Osteoblast (primary cell): ENCODE data around the gene OR8H3. TPM values are rescaled to one million over a fixed set of nuclear protein-coding genes. Genes with fewer than 3 reads are reported as not detected.

Experiments used
- DNase-seq: peaks from one replicate; pipeline ENCODE4 v3.0.0; 2011; ENCODE audit warnings: low spot score, mixed read lengths; ENCODE audit not compliant: insufficient read length; ENCODE audit errors: missing footprints
- H2AFZ ChIP-seq: 2 replicates; pipeline ENCODE4 v1.6.0; 2011; ENCODE audit warnings: mild to moderate bottlenecking, low read length
- H3K27ac ChIP-seq: 2 replicates; pipeline ENCODE4 v1.5.1; 2011; ENCODE audit warnings: mild to moderate bottlenecking, low read depth, low read length, moderate library complexity
- H3K27me3 ChIP-seq: 2 replicates; pipeline ENCODE4 v1.6.0; 2012; ENCODE audit warnings: mild to moderate bottlenecking, control low read depth, inconsistent platforms, low read length, moderate library complexity; ENCODE audit not compliant: insufficient read depth
- H3K36me3 ChIP-seq: 2 replicates; pipeline ENCODE4 v1.5.1; 2011; ENCODE audit warnings: mild to moderate bottlenecking, low read length, control low read depth, moderate library complexity; ENCODE audit not compliant: insufficient read depth
- H3K4me1 ChIP-seq: 2 replicates; pipeline ENCODE4 v1.5.1; 2011; ENCODE audit warnings: mild to moderate bottlenecking, low read length, control low read depth, moderate library complexity; ENCODE audit not compliant: insufficient read depth
- H3K4me2 ChIP-seq: 2 replicates; pipeline ENCODE4 v1.6.0; 2011; ENCODE audit warnings: mild to moderate bottlenecking, low read length; ENCODE audit not compliant: insufficient read depth
- H3K4me3 ChIP-seq: fragments of 200-600 bp; sonication (generic); 3 replicates; pipeline ENCODE4 v1.5.1; 2012; ENCODE audit warnings: mild to moderate bottlenecking, low read length, inconsistent platforms; ENCODE audit not compliant: insufficient read depth
- H3K79me2 ChIP-seq: 2 replicates; pipeline ENCODE4 v1.6.0; 2012; ENCODE audit warnings: mild to moderate bottlenecking, low read length, control low read depth, inconsistent platforms; ENCODE audit not compliant: insufficient read depth
- H3K9me3 ChIP-seq: 2 replicates; pipeline ENCODE4 v1.5.1; 2011; ENCODE audit warnings: low read depth, low read length, control low read depth
- H4K20me1 ChIP-seq: 2 replicates; pipeline ENCODE4 v1.6.0; 2012; ENCODE audit warnings: mild to moderate bottlenecking, low read length, control low read depth; ENCODE audit not compliant: insufficient read depth
- small RNA-seq: library from RNA; depleted of rRNA; stranded (forward); fragments of <200 nt; gene quantifications from one replicate; pipeline ENCODE3, GENCODE V24; 2012
- total RNA-seq: library from RNA; depleted of rRNA; stranded (reverse); fragments of >200 nt; gene quantifications from 2 replicates; pipeline ENCODE4 v1.2.3, GENCODE V29; 2012
- TF ChIP-seq, protein P1 (sequence below): IDR thresholded peaks from 2 replicates; pipeline ENCODE4 v1.5.1; 2011; ENCODE audit warnings: mild to moderate bottlenecking, low read depth, low read length, moderate library complexity; ENCODE audit errors: extremely low read depth

Gene OR8H3
- total RNA-seq, 1 donor: not detected

GRCh38 chr11:56160217-56160616 lies 38.0 kb downstream of the OR8H3 start, which contains the start of gene OR8K5:
OR8K5 (minus strand) TSS chr11:56160317; CDS start chr11:56160317, 0 bp downstream.
- TF ChIP-seq, protein P1, sequence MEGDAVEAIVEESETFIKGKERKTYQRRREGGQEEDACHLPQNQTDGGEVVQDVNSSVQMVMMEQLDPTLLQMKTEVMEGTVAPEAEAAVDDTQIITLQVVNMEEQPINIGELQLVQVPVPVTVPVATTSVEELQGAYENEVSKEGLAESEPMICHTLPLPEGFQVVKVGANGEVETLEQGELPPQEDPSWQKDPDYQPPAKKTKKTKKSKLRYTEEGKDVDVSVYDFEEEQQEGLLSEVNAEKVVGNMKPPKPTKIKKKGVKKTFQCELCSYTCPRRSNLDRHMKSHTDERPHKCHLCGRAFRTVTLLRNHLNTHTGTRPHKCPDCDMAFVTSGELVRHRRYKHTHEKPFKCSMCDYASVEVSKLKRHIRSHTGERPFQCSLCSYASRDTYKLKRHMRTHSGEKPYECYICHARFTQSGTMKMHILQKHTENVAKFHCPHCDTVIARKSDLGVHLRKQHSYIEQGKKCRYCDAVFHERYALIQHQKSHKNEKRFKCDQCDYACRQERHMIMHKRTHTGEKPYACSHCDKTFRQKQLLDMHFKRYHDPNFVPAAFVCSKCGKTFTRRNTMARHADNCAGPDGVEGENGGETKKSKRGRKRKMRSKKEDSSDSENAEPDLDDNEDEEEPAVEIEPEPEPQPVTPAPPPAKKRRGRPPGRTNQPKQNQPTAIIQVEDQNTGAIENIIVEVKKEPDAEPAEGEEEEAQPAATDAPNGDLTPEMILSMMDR: no peak
- DNase-seq: no peak
- no peak within 1 kb of the TSS for H3K4me2 ChIP-seq
- no peak within 1 kb of the TSS for H3K4me3 ChIP-seq
- H3K27me3 ChIP-seq: no peaks in the 10 kb centered on the region
- no peaks in the 10 kb centered on the region for H3K9me3 ChIP-seq
- no peaks in the 10 kb centered on the region for H3K79me2 ChIP-seq
- no peaks in the 10 kb centered on the region for H3K36me3 ChIP-seq
- H4K20me1 ChIP-seq: no peaks in the 10 kb centered on the region
- no peak within 1 kb of the TSS for H2AFZ ChIP-seq
- H3K27ac ChIP-seq: no peak within 1 kb of the TSS
- H3K4me1 ChIP-seq: no peaks in the 10 kb centered on the region

- Histone ChIP-seq H3K36me3 (no peaks in the 10 kb centered on the region), H3K4me1 (no peaks in the 10 kb centered on the region), H3K4me2 (no peak overlapping the region), H3K27me3 (no peaks in the 10 kb centered on the region), H3K4me3 (no peak overlapping the region), H3K9me3 (no peaks in the 10 kb centered on the region), H2AFZ (no peak overlapping the region), H3K79me2 (no peaks in the 10 kb centered on the region), H3K27ac (no peak overlapping the region), H4K20me1 (no peaks in the 10 kb centered on the region)
- TF ChIP-seq, protein P1: no peak
- no peak for DNase-seq
Measured at GRCh38 chr11:56163804-56164203, 41.6 kb downstream of the OR8H3 start.

- Histone ChIP-seq H3K27ac (no peak overlapping the region), H3K4me2 (no peak overlapping the region), H2AFZ (no peak overlapping the region), H4K20me1 (no peaks in the 10 kb centered on the region), H3K27me3 (no peaks in the 10 kb centered on the region), H3K9me3 (peaks cover 1% of the 10 kb centered on the region), H3K36me3 (no peaks in the 10 kb centered on the region), H3K79me2 (no peaks in the 10 kb centered on the region), H3K4me3 (no peak overlapping the region), H3K4me1 (no peaks in the 10 kb centered on the region)
- TF ChIP-seq, protein P1: no peak
- no peak for DNase-seq
Measured at GRCh38 chr11:56172256-56172830, 50.2 kb downstream of the OR8H3 start.

Small RNA genes within 50 kb of the gene (small RNA-seq; reads per million reads assigned to genes)
- not detected for gene OR8I4P

Other genes with a start within 250 kb of the OR8H3 start
- not detected in 2 replicates for gene TRIM51, start 239.1 kb upstream of the OR8H3 start, total RNA-seq
- not detected in 2 replicates for gene OR5W2, start 207.8 kb upstream of the OR8H3 start, total RNA-seq
- not detected in 2 replicates for gene OR5I1, start 186.0 kb upstream of the OR8H3 start, total RNA-seq
- not detected in 2 replicates for gene OR10AG1, start 152.4 kb upstream of the OR8H3 start, total RNA-seq
- gene OR5F1, start 127.7 kb upstream of the OR8H3 start, total RNA-seq: not detected in 2 replicates
- gene OR5AS1, start 94.7 kb upstream of the OR8H3 start, total RNA-seq: not detected in 2 replicates
- not detected in 2 replicates for gene OR8I2, start 29.1 kb upstream of the OR8H3 start, total RNA-seq
- gene OR8H2, start 18.7 kb upstream of the OR8H3 start, total RNA-seq: not detected in 2 replicates
- not detected in 2 replicates for gene OR8J3, start 17.8 kb downstream of the OR8H3 start, total RNA-seq
- not detected in 2 replicates for gene OR8K5, start 37.9 kb downstream of the OR8H3 start, total RNA-seq
- not detected in 2 replicates for gene OR5J2, start 54.2 kb downstream of the OR8H3 start, total RNA-seq
- gene OR5T2, start 111.9 kb downstream of the OR8H3 start, total RNA-seq: not detected in 2 replicates
- not detected in 2 replicates for gene OR5T3, start 129.9 kb downstream of the OR8H3 start, total RNA-seq
- not detected in 2 replicates for gene OR5T1, start 151.8 kb downstream of the OR8H3 start, total RNA-seq
- not detected in 2 replicates for gene OR8H1, start 169.9 kb downstream of the OR8H3 start, total RNA-seq
- gene OR8K3, start 192.8 kb downstream of the OR8H3 start, total RNA-seq: not detected in 2 replicates
- gene OR8K1, start 223.7 kb downstream of the OR8H3 start, total RNA-seq: not detected in 2 replicates
- not detected in 2 replicates for gene OR8J1, start 231.9 kb downstream of the OR8H3 start, total RNA-seq